OCI-LY7 (cell line): ENCODE data around the gene CHML. TPM values are rescaled to one million over a fixed set of nuclear protein-coding genes. Genes with fewer than 3 reads are reported as not detected.

Experiments
- BruUV-seq: library from RNA; stranded (reverse); fragments of 400-500 nt; replicated peaks from 2 replicates; lab custom pipeline; 2021; lab: Mats Ljungman, UMichigan
- CTCF ChIA-PET: fragments of 300-600 bp; sonication (Branson Sonifier 250); formaldehyde crosslinking; loops from one replicate; lab custom pipeline; 2022; ENCODE audit warnings: antibody characterized with exemption; ENCODE audit not compliant: unreplicated experiment; lab: Charles Lee
- POLR2A ChIA-PET: fragments of 300-600 bp; sonication (Branson Sonifier 250); formaldehyde crosslinking; loops from one replicate; lab custom pipeline; 2022; ENCODE audit warnings: antibody characterized with exemption; lab: Charles Lee
- DNase-seq: peaks from one replicate; pipeline ENCODE4 v3.0.0-alpha.2; 2015; ENCODE audit warnings: low spot score
- H2AFZ ChIP-seq: fragments of 200-600 bp; sonication (generic), shearing (Covaris generic); 2 replicates; pipeline ENCODE4 v1.6.1; 2014; ENCODE audit warnings: mild to moderate bottlenecking, antibody characterized with exemption, low read length, moderate library complexity
- H3K27ac ChIP-seq: fragments of 200-600 bp; sonication (generic); 2 replicates; pipeline ENCODE4 v1.5.1; 2014; ENCODE audit warnings: mixed run types, low read depth, mild to moderate bottlenecking, moderate library complexity, low read length, inconsistent platforms; ENCODE audit not compliant: poor library complexity, severe bottlenecking
- H3K36me3 ChIP-seq: fragments of 200-600 bp; sonication (generic); 2 replicates; pipeline ENCODE4 v1.6.1; 2014; ENCODE audit warnings: mild to moderate bottlenecking, antibody characterized with exemption, low read length, moderate library complexity, mixed read lengths; ENCODE audit not compliant: insufficient read depth
- H3K4me1 ChIP-seq: fragments of 200-600 bp; sonication (generic); 2 replicates; pipeline ENCODE4 v1.5.1; 2014; ENCODE audit warnings: mild to moderate bottlenecking, low read length; ENCODE audit not compliant: insufficient read depth, poor library complexity, severe bottlenecking
- H3K4me2 ChIP-seq: fragments of 200-600 bp; sonication (generic); 2 replicates; pipeline ENCODE4 v1.6.1; 2014; ENCODE audit warnings: mild to moderate bottlenecking, low read length
- H3K4me3 ChIP-seq: fragments of 200-600 bp; sonication (generic); 2 replicates; pipeline ENCODE4 v1.5.1; 2014; ENCODE audit warnings: mild to moderate bottlenecking, low read depth, low read length; ENCODE audit not compliant: poor library complexity, severe bottlenecking
- H3K79me2 ChIP-seq: fragments of 200-600 bp; sonication (generic); 2 replicates; pipeline ENCODE4 v1.6.1; 2016; ENCODE audit warnings: low read depth, mild to moderate bottlenecking, low read length, moderate library complexity, mixed read lengths; ENCODE audit not compliant: insufficient read depth
- H3K9me2 ChIP-seq: fragments of 200-600 bp; sonication (generic); 2 replicates; pipeline ENCODE4 v1.6.1; 2016; ENCODE audit warnings: mild to moderate bottlenecking, low read length, mixed read lengths; ENCODE audit not compliant: insufficient read depth
- H3K9me3 ChIP-seq: fragments of 200-600 bp; sonication (generic); 2 replicates; pipeline ENCODE4 v1.6.1; 2014; ENCODE audit warnings: mild to moderate bottlenecking, mixed run types, low read length, mixed read lengths
- H4K20me1 ChIP-seq: fragments of 200-600 bp; sonication (generic); 2 replicates; pipeline ENCODE4 v1.6.1; 2014; ENCODE audit warnings: mild to moderate bottlenecking, antibody characterized with exemption, low read length, moderate library complexity, mixed read lengths; ENCODE audit not compliant: insufficient read depth
- CTCF ChIP-seq: fragments of 200-600 bp; sonication (generic); conservative IDR thresholded peaks from 2 replicates; pipeline ENCODE4 v1.5.1; 2014; ENCODE audit warnings: mild to moderate bottlenecking, antibody characterized with exemption, low read length, moderate library complexity, mixed read lengths
- EZH2phosphoT487 ChIP-seq: fragments of 200-600 bp; sonication (generic); IDR thresholded peaks from 2 replicates; pipeline ENCODE4 v1.6.1; 2018; ENCODE audit warnings: low read depth, borderline replicate concordance, mild to moderate bottlenecking, mixed run types, antibody characterized with exemption, low read length, moderate library complexity, mixed read lengths
- intact Hi-C: fragments of 100-400 bp; cut with micrococcal nuclease; formaldehyde crosslinking; loops from one replicate; pipeline ENCODE4 v1.10.0; 2022; ENCODE audit not compliant: unreplicated experiment
- total RNA-seq, 2 experiments: library from RNA; depleted of rRNA in 1 of 2; stranded (reverse); fragments of >200 nt in 1 of 2; shearing (Covaris generic) in 1 of 2; gene quantifications; 2 replicates each; pipeline ENCODE4 v1.2.3, GENCODE V29; 2014 to 2022

The CHML gene
- total RNA-seq, 2 experiments from 2014 or later: 10.7 to 22.6 TPM

- Histone ChIP-seq H3K4me3 (no peak overlapping the region), H3K9me2 (no peaks in the 10 kb centered on the region), H4K20me1 (no peaks in the 10 kb centered on the region), H3K4me1 (peaks cover 8% of the 10 kb centered on the region), H3K4me2 (no peak overlapping the region), H3K9me3 (no peaks in the 10 kb centered on the region), H3K36me3 (no peaks in the 10 kb centered on the region), H2AFZ (no peak overlapping the region), H3K79me2 (no peaks in the 10 kb centered on the region), H3K27ac (no peak overlapping the region)
- no TSS peak for BruUV-seq
- CTCF ChIA-PET: interaction anchor here (0.6 kb wide), 1 partner anchor 97 kb away, joined by 3 read pairs; no protein-coding TSS in a partner anchor
- intact Hi-C loops: no loop called here
- peak; percentile 29 for DNase-seq
- TF ChIP-seq CTCF (peak; percentile 74), EZH2phosphoT487 (no peak)
- POLR2A ChIA-PET: interaction anchor here (0.6 to 0.7 kb wide), 2 partner anchors 16 to 167 kb away, joined by 3 read pairs; no protein-coding TSS in a partner anchor
Observed at GRCh38 chr1:241605146-241605805, 34.9 kb downstream of the CHML start.

- Histone ChIP-seq H3K79me2 (no peaks in the 10 kb centered on the region), H3K4me3 (no peak overlapping the region), H3K27ac (no peak overlapping the region), H4K20me1 (no peaks in the 10 kb centered on the region), H3K4me2 (no peak overlapping the region), H3K4me1 (peaks cover 10% of the 10 kb centered on the region), H2AFZ (no peak overlapping the region), H3K36me3 (no peaks in the 10 kb centered on the region), H3K9me2 (no peaks in the 10 kb centered on the region), H3K9me3 (no peaks in the 10 kb centered on the region)
- CTCF ChIA-PET: no interaction called here
- no TSS peak for BruUV-seq
- TF ChIP-seq CTCF (no peak), EZH2phosphoT487 (no peak)
- POLR2A ChIA-PET: interaction anchor here (0.6 to 1.0 kb wide), 3 partner anchors 19 to 1156 kb away, joined by 3 read pairs; no protein-coding TSS in a partner anchor
- intact Hi-C loops: no loop called here
- no peak for DNase-seq
Observed at GRCh38 chr1:241603731-241604245, 36.4 kb downstream of the CHML start.

GRCh38 chr1:241600496-241600901 is 39.7 kb downstream of the CHML start:
- H2AFZ ChIP-seq: no peak overlapping the region
- H3K4me2 ChIP-seq: no peak overlapping the region
- CTCF ChIA-PET: no interaction called here

More at GRCh38 chr1:241600496-241600901, 39.7 kb downstream of the CHML start:
- Histone ChIP-seq H3K4me1 (peaks cover 25% of the 10 kb centered on the region), H3K9me2 (no peaks in the 10 kb centered on the region), H3K36me3 (no peaks in the 10 kb centered on the region), H3K27ac (no peak overlapping the region), H3K79me2 (no peaks in the 10 kb centered on the region), H3K4me3 (no peak overlapping the region), H4K20me1 (no peaks in the 10 kb centered on the region), H3K9me3 (no peaks in the 10 kb centered on the region)
- intact Hi-C loops: loop anchor here (2.0 kb wide), 1 partner anchor 70 kb away; no protein-coding TSS in a partner anchor
- POLR2A ChIA-PET: interaction anchor here (0.6 to 0.8 kb wide), 2 partner anchors 257 to 542 kb away, joined by 3 to 4 read pairs; no protein-coding TSS in a partner anchor
- BruUV-seq: no TSS peak
- TF ChIP-seq EZH2phosphoT487 (no peak), CTCF (no peak)
- DNase-seq: peak; percentile 10
